ENCODE data around the gene GARIN3.

GARIN3 gene

DNA sequence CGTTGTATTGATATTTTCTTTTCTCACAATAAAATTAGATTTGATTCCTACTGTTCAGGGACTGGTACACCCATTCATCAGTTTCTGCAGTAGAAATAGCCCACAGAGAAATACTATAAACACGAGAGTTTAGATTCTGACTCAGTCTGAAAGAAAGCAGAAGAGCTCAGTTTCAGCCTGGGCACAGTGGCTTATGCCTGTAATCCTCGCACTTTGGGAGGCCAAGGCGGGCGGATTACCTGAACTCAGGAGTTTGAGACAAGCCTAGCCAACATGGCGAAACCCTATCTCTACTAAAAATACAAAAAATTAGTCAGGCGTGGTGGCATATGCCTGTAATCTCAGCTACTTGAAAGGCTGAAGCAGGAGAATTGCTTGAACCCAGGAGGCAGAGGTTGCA, 23.2 kb upstream of the GARIN3 start:
- Histone ChIP-seq H3F3A (ENCODE audit: insufficient read depth, low read length) (no peaks in the 10 kb centered on the region), H3K4me3 (ENCODE audit: low read length) (no peak overlapping the region), H2AFZ (ENCODE audit: low read length) (no peak overlapping the region), H3K27me3 (replicated peaks; ENCODE audit: insufficient read depth, low read length) (no peaks in the 10 kb centered on the region), H3K9ac (ENCODE audit: low read length) (no peak overlapping the region), H3K9me3 (replicated peaks; ENCODE audit: insufficient read depth, low read length) (no peaks in the 10 kb centered on the region), H3K4me1 (ENCODE audit: low read length) (no peaks in the 10 kb centered on the region), H3K79me2 (ENCODE audit: low read length) (no peaks in the 10 kb centered on the region), H3K27ac (ENCODE audit: low read length) (no peak overlapping the region), H3K36me3 (replicated peaks; ENCODE audit: insufficient read depth, low read length) (no peaks in the 10 kb centered on the region), H4K20me1 (ENCODE audit: insufficient read depth, low read length) (no peaks in the 10 kb centered on the region), H3K9me2 (replicated peaks; ENCODE audit: insufficient read depth, low read length) (no peaks in the 10 kb centered on the region), H3K4me2 (ENCODE audit: low read depth, low read length) (no peak overlapping the region)
- TF ChIP-seq EZH2 (optimal IDR thresholded peaks at IDR 0.05; ENCODE audit: low read depth, low read length) (no peak), EZH2phosphoT487 (IDR thresholded peaks at IDR 0.05; ENCODE audit: low read length) (no peak)
- TF ChIP-seq, protein P1, sequence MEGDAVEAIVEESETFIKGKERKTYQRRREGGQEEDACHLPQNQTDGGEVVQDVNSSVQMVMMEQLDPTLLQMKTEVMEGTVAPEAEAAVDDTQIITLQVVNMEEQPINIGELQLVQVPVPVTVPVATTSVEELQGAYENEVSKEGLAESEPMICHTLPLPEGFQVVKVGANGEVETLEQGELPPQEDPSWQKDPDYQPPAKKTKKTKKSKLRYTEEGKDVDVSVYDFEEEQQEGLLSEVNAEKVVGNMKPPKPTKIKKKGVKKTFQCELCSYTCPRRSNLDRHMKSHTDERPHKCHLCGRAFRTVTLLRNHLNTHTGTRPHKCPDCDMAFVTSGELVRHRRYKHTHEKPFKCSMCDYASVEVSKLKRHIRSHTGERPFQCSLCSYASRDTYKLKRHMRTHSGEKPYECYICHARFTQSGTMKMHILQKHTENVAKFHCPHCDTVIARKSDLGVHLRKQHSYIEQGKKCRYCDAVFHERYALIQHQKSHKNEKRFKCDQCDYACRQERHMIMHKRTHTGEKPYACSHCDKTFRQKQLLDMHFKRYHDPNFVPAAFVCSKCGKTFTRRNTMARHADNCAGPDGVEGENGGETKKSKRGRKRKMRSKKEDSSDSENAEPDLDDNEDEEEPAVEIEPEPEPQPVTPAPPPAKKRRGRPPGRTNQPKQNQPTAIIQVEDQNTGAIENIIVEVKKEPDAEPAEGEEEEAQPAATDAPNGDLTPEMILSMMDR (IDR thresholded peaks at IDR 0.05; ENCODE audit: low read length) = no peak
- DNase-seq = no peak

DNA sequence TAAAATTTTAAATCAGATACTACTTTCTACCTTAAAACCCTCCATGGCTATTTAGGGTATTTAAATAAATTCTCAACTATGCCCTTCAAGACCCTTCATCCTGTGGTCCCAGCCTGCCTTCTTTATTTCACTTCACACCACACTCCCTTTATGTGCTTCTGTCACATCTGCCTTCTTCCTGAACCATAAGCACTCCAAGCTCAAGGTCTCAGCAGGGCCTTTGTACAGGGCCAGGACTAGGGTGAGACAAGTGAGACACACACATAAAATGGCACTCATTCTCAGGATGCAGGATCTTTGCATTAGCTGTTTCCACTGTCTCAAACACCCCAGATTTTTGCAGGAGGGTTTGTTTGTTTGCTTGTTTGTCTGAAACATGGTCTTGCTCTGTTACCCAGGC, 22.2 kb upstream of the GARIN3 start:
- Histone ChIP-seq H2AFZ (ENCODE audit: low read length) (no peak overlapping the region), H3K9me2 (replicated peaks; ENCODE audit: insufficient read depth, low read length) (no peaks in the 10 kb centered on the region), H3K27me3 (replicated peaks; ENCODE audit: insufficient read depth, low read length) (no peaks in the 10 kb centered on the region), H3K79me2 (ENCODE audit: low read length) (no peaks in the 10 kb centered on the region), H3F3A (ENCODE audit: insufficient read depth, low read length) (no peaks in the 10 kb centered on the region), H3K4me2 (ENCODE audit: low read depth, low read length) (no peak overlapping the region), H3K4me1 (ENCODE audit: low read length) (no peaks in the 10 kb centered on the region), H3K27ac (ENCODE audit: low read length) (no peak overlapping the region), H3K9me3 (replicated peaks; ENCODE audit: insufficient read depth, low read length) (no peaks in the 10 kb centered on the region), H4K20me1 (ENCODE audit: insufficient read depth, low read length) (no peaks in the 10 kb centered on the region), H3K36me3 (replicated peaks; ENCODE audit: insufficient read depth, low read length) (no peaks in the 10 kb centered on the region), H3K4me3 (ENCODE audit: low read length) (no peak overlapping the region), H3K9ac (ENCODE audit: low read length) (no peak overlapping the region)
- no peak for DNase-seq
- TF ChIP-seq EZH2 (optimal IDR thresholded peaks at IDR 0.05; ENCODE audit: low read depth, low read length) (no peak), EZH2phosphoT487 (IDR thresholded peaks at IDR 0.05; ENCODE audit: low read length) (no peak)
- TF ChIP-seq, protein P1 (IDR thresholded peaks at IDR 0.05; ENCODE audit: low read length) = no peak

DNA sequence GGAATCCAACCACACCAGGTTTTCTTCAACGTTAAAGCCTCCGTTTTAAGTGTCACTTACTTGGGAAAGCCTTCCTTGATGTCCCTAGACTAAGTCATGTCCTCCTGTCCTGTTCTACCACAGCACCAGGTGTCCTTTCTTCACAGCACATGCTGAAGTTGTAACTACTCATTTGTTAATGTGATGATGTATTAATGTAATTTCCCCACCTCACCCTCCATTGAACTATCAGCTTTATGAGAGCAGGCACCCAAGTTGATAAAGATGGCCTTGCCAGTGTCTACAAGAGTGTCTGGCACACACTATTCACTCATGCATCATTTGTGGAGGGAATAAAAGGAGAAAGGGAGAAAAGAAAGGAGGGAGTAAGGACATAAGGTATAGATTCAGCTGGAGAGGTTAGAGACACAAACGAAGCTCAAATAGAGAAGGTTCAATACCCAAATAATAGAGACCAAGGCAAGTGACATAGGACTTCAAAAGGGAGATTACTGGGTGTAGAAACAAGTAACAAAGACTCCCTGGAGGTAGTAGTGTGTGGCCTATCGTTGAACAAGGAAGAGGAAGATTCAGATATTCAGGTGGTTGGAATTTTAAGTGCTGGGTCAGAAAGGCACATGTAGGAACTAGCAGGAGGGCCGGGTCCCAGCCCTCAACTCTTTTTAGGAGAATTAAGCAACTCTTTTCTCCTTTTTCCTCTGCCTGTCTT, 21.1 kb upstream of the GARIN3 start:
- Histone ChIP-seq H3K9ac (ENCODE audit: low read length) (no peak overlapping the region), H3K36me3 (replicated peaks; ENCODE audit: insufficient read depth, low read length) (no peaks in the 10 kb centered on the region), H3K4me1 (ENCODE audit: low read length) (no peaks in the 10 kb centered on the region), H3K4me2 (ENCODE audit: low read depth, low read length) (no peak overlapping the region), H3K4me3 (ENCODE audit: low read length) (no peak overlapping the region), H3K9me2 (replicated peaks; ENCODE audit: insufficient read depth, low read length) (no peaks in the 10 kb centered on the region), H2AFZ (ENCODE audit: low read length) (no peak overlapping the region), H3K79me2 (ENCODE audit: low read length) (no peaks in the 10 kb centered on the region), H3K27me3 (replicated peaks; ENCODE audit: insufficient read depth, low read length) (no peaks in the 10 kb centered on the region), H3K9me3 (replicated peaks; ENCODE audit: insufficient read depth, low read length) (no peaks in the 10 kb centered on the region), H4K20me1 (ENCODE audit: insufficient read depth, low read length) (no peaks in the 10 kb centered on the region), H3F3A (ENCODE audit: insufficient read depth, low read length) (no peaks in the 10 kb centered on the region), H3K27ac (ENCODE audit: low read length) (no peak overlapping the region)
- TF ChIP-seq EZH2 (optimal IDR thresholded peaks at IDR 0.05; ENCODE audit: low read depth, low read length) = no peak
- TF ChIP-seq, protein P1 (IDR thresholded peaks at IDR 0.05; ENCODE audit: low read length) = no peak
- TF ChIP-seq EZH2phosphoT487 (IDR thresholded peaks at IDR 0.05; ENCODE audit: low read length) = no peak
- DNase-seq = no peak

Measured in MM.1S (cell line).